ENCODE measurements around the gene ATRNL1. TPM values are rescaled to one million over a fixed set of nuclear protein-coding genes. Genes with fewer than 3 reads are reported as not detected.
A peak's percentile ranks its signal among the peaks of the same experiment; 100 is the strongest.

The ATRNL1 gene
- polyA plus RNA-seq, 2 of the 4 experiments (the other 2 are of a cell fraction) = 0.13 to 0.34 TPM

GRCh38 chr10:115706026-115706425 is 612.9 kb downstream of the ATRNL1 start:
- no peak overlapping the region for H3K4me3 ChIP-seq
- FAIRE-seq (no peak), DNase-seq (ENCODE audit: low read depth in 1 of 2, low spot score in 1 of 2) (no peak), ATAC-seq (no peak)
- ChIA-PET POLR2A (no interaction called here), CTCF (interaction anchor here (0.7 to 5.6 kb wide), 8 partner anchors 9 to 680 kb away, joined by 3 to 28 read pairs (median 4); no protein-coding TSS in a partner anchor)
- no peaks in the 10 kb centered on the region for H3K9me3 ChIP-seq
- H3K4me2 ChIP-seq = no peak overlapping the region
- no peaks in the 10 kb centered on the region for H3K4me1 ChIP-seq
- TF ChIP-seq FOSB (CRISPR knock-in tag; IDR thresholded peaks at IDR 0.05) (no peak), PBX3 (IDR thresholded peaks at IDR 0.05) (no peak), RARB (CRISPR knock-in tag; IDR thresholded peaks at IDR 0.05) (no peak), SMC3 (IDR thresholded peaks at IDR 0.05) (no peak), MAZ (IDR thresholded peaks at IDR 0.05; ENCODE audit: borderline replicate concordance, low read depth, low read length) (no peak), RCOR1 (IDR thresholded peaks at IDR 0.05; ENCODE audit: low read depth, low read length) (no peak), POLR2AphosphoS2 (conservative IDR thresholded peaks at IDR 0.05; ENCODE audit: low read length) (no peak), ZC3H11A (IDR thresholded peaks at IDR 0.05) (no peak), FOSL2 (IDR thresholded peaks at IDR 0.05) (no peak), FOSL2 (CRISPR knock-in tag; IDR thresholded peaks at IDR 0.05) (no peak), CTCF (IDR thresholded peaks at IDR 0.05) (no peak), PHF8 (IDR thresholded peaks at IDR 0.05; ENCODE audit: borderline replicate concordance, low read depth) (no peak), ZSCAN20 (CRISPR knock-in tag; IDR thresholded peaks at IDR 0.05) (no peak), RAD21 (conservative IDR thresholded peaks at IDR 0.05 in 1 of 2, IDR thresholded peaks at IDR 0.05 in 1 of 2) (no peak), RFX5 (IDR thresholded peaks at IDR 0.05) (no peak), HEYL (CRISPR knock-in tag; IDR thresholded peaks at IDR 0.05) (no peak)
- no peak overlapping the region for H3K27ac ChIP-seq

GRCh38 chr10:115706488-115707076 is 613.4 kb downstream of the ATRNL1 start:
- Histone ChIP-seq H3K4me1 (no peaks in the 10 kb centered on the region), H3K4me3 (no peak overlapping the region), H3K9me3 (no peaks in the 10 kb centered on the region), H3K4me2 (no peak overlapping the region), H3K27ac (no peak overlapping the region)
- DNase-seq (ENCODE audit: low read depth in 1 of 2, low spot score in 1 of 2) = peak in 1 of 2 experiments; percentile 40
- TF ChIP-seq POLR2AphosphoS2 (conservative IDR thresholded peaks at IDR 0.05; ENCODE audit: low read length) (no peak), RFX5 (IDR thresholded peaks at IDR 0.05) (no peak), GATA3 (IDR thresholded peaks at IDR 0.05; ENCODE audit: borderline replicate concordance) (no peak), RCOR1 (IDR thresholded peaks at IDR 0.05; ENCODE audit: low read depth, low read length) (no peak), SMC3 (IDR thresholded peaks at IDR 0.05) (peak; percentile 88), HOXA7 (CRISPR knock-in tag; IDR thresholded peaks at IDR 0.05) (no peak), RAD21 (conservative IDR thresholded peaks at IDR 0.05 in 1 of 2, IDR thresholded peaks at IDR 0.05 in 1 of 2) (peak; percentile 60 to 74), EP300 (IDR thresholded peaks at IDR 0.05) (no peak), RNF2 (IDR thresholded peaks at IDR 0.05; ENCODE audit: borderline replicate concordance, low read depth) (no peak), ESRRA (IDR thresholded peaks at IDR 0.05; ENCODE audit: borderline replicate concordance, low read length) (no peak), HOXB5 (CRISPR knock-in tag; IDR thresholded peaks at IDR 0.05) (no peak), CTCF (IDR thresholded peaks at IDR 0.05) (peak; percentile 76), SREBF2 (IDR thresholded peaks at IDR 0.05) (no peak), NPAS2 (CRISPR knock-in tag; IDR thresholded peaks at IDR 0.05; ENCODE audit: borderline replicate concordance) (no peak), PBX3 (IDR thresholded peaks at IDR 0.05) (no peak), CBX8 (IDR thresholded peaks at IDR 0.05) (no peak), ZFP36 (IDR thresholded peaks at IDR 0.05; ENCODE audit: borderline replicate concordance, partially characterized antibody) (no peak), HDAC2 (IDR thresholded peaks at IDR 0.05) (no peak), HES2 (IDR thresholded peaks at IDR 0.05) (no peak), CEBPB (IDR thresholded peaks at IDR 0.05) (no peak), FOSB (CRISPR knock-in tag; IDR thresholded peaks at IDR 0.05) (no peak)
- ChIA-PET CTCF (interaction anchor here (0.6 to 5.6 kb wide), 10 partner anchors 9 to 1032 kb away, joined by 3 to 28 read pairs (median 4); no protein-coding TSS in a partner anchor), POLR2A (no interaction called here)
- ATAC-seq = peak; percentile 56 to 66; a peak in 3 of 6 replicates
- WGBS (ENCODE audit: missing lambda C conversion rate) = 43% methylated on average over 2 of the region's 2 CpGs
- no peak for FAIRE-seq

Data from A549 (cell line).